Hepatocyte (in vitro differentiated cells): ENCODE data around the gene WDR46.

Source experiments
- CTCF ChIP-seq: fragments of 200-600 bp; sonication (generic); IDR thresholded peaks from 2 replicates; pipeline ENCODE4 v1.5.1; 2016; ENCODE audit warnings: antibody characterized with exemption, mild to moderate bottlenecking; ENCODE audit not compliant: poor library complexity
- EZH2 ChIP-seq: fragments of 200-600 bp; sonication (generic); IDR thresholded peaks from 2 replicates; pipeline ENCODE4 v1.6.1; 2016; ENCODE audit warnings: antibody characterized with exemption, mild to moderate bottlenecking, borderline replicate concordance

DNA sequence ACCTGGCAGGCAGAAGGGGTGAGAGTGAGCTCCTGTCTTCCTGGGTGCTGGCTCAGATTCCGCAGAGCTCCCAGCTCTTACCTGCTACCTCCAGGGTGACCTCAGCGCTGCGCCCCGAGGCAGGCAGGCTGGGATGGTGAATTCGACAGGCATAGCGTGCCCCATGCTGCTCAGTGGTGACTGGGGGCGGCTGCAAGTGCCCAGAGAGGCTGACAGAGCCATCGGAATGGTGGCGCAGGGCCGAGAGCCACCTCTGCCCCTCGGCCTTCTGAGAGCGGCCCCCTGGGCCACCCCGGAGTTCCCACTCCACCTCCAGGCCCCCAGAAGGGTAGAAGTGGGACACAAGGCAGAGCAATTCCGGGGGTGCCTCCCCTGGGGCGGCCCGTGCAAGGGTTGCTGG, 15.2 kb upstream of the WDR46 start:
- TF ChIP-seq CTCF (no peak), EZH2 (no peak)
